Pancreas (tissue), 10 donors: ENCODE data around the gene PSMB2. TPM values are rescaled to one million over a fixed set of nuclear protein-coding genes. Genes with fewer than 3 reads are reported as not detected.

Experiments used
- ATAC-seq, 4 donors: fragments of 200-7000 bp; cut with Tn5 transposase; one replicate each; pipeline versions ENCODE4 v1.8.0 to v1.9.1; 2020; ENCODE audit warnings: mild to moderate bottlenecking in 4 of 4, moderate library complexity in 4 of 4
- DNase-seq, 6 donors: peaks; one replicate each; pipeline ENCODE4 v3.0.0-alpha.2; 2020
- FAIRE-seq: peaks from 2 replicates; lab custom pipeline; 2012; peaks lifted over from hg19 to GRCh38; lab: Jason Lieb, UNC
- H3K27ac ChIP-seq, 4 donors: fragments of 200-600 bp; sonication (generic); 1 replicate in 3 of 4; 2 replicates in 1 of 4; pipeline versions ENCODE4 v1.5.0 to v1.8.0; 2020
- H3K27me3 ChIP-seq, 4 donors: fragments of 200-600 bp; one replicate each; pipeline ENCODE4 v1.8.0; 2021
- H3K36me3 ChIP-seq, 3 donors: fragments of 200-600 bp; sonication (generic) in 1 of 3; one replicate each; pipeline versions ENCODE4 v1.5.0 to v1.8.0; 2020 to 2021
- H3K4me1 ChIP-seq, 3 donors: fragments of 200-600 bp; one replicate each; pipeline ENCODE4 v1.8.0; 2021
- H3K4me3 ChIP-seq, 4 donors: fragments of 200-600 bp; sonication (generic) in 2 of 4; one replicate each; pipeline versions ENCODE4 v1.5.0 to v1.8.0; 2020 to 2021
- H3K9me3 ChIP-seq, 4 donors: fragments of 200-600 bp; one replicate each; pipeline ENCODE4 v1.8.0; 2021
- WGBS, 2 donors: extraction: QIAGEN DNeasy Blood & Tissue Kit; methylation state at CpG; one replicate each; pipeline ENCODE4 v1.1.7; 2013; 5-methylcytosine and 5-hydroxymethylcytosine counted together
- intact Hi-C, 3 donors: fragments of 100-400 bp; cut with DNase I; formaldehyde crosslinking; loops; one replicate each; pipeline versions ENCODE4 v1.11.1 to v1.14.2; 2022
- polyA plus RNA-seq, 2 donors: library from polyadenylated mRNA; stranded (reverse); fragments of 200-250 nt; gene quantifications; one replicate each; pipeline ENCODE4 v1.2.3, GENCODE V29; 2013
- total RNA-seq, 6 donors: library from RNA; stranded (reverse); fragmentation: NEBNext Ultra II Directional in 4 of 6; extraction: Animal tissue kit (Norgen Biotek cat#: 25700) in 4 of 6; gene quantifications; one replicate each; pipeline versions ENCODE4 v1.2.1 to v1.2.4, GENCODE V29; 2021 to 2023
- TF ChIP-seq, protein P1 (sequence below), 4 donors: fragments of 200-600 bp; sonication (generic) in 3 of 4; IDR thresholded peaks; one replicate each; pipeline versions ENCODE4 v1.5.0 to v1.8.0; 2021; ENCODE audit warnings: antibody characterized with exemption in 4 of 4
- donor health status: healthy with polysubstance abuse.
- donor health status: DM: no; HTN: no; CAD: no; lungs with moderate emphysema.
- donor health status: DM: no; HTN: no; CAD: no.
- donor health status: control.
- donor health status: control.
- donor health status: Bipolar disorder and iron deficiency.
- donor health status: DM: yes; HTN: yes; CAD: no.
- donor health status: DM: no; HTN: no; CAD: no.
- donor health status: DM: no; HTN: no; CAD: no.
- donor health status: DM: yes; HTN: yes; CAD: no.

The PSMB2 gene
- total and polyA plus RNA-seq, 8 donors = 13.2 to 24.2 (median 21.0) TPM

- no peaks in the 10 kb centered on the region for H3K27me3 ChIP-seq
- H3K27ac ChIP-seq = no peak overlapping the region
- ATAC-seq (no peak), FAIRE-seq (no peak), DNase-seq (no peak)
- no peak overlapping the region for H3K4me3 ChIP-seq
- no peaks in the 10 kb centered on the region for H3K36me3 ChIP-seq
- 61 to 66% methylated on average over 9 of the region's 9 CpGs for WGBS, 2 donors
- no peaks in the 10 kb centered on the region for H3K4me1 ChIP-seq
- intact Hi-C loops = loop anchor here in 2 of 3 donors (5.0 kb wide), 2 partner anchors 149 to 204 kb away; partner anchors contain the start of gene C1orf216 (in 2 of the 2)
- TF ChIP-seq, protein P1, sequence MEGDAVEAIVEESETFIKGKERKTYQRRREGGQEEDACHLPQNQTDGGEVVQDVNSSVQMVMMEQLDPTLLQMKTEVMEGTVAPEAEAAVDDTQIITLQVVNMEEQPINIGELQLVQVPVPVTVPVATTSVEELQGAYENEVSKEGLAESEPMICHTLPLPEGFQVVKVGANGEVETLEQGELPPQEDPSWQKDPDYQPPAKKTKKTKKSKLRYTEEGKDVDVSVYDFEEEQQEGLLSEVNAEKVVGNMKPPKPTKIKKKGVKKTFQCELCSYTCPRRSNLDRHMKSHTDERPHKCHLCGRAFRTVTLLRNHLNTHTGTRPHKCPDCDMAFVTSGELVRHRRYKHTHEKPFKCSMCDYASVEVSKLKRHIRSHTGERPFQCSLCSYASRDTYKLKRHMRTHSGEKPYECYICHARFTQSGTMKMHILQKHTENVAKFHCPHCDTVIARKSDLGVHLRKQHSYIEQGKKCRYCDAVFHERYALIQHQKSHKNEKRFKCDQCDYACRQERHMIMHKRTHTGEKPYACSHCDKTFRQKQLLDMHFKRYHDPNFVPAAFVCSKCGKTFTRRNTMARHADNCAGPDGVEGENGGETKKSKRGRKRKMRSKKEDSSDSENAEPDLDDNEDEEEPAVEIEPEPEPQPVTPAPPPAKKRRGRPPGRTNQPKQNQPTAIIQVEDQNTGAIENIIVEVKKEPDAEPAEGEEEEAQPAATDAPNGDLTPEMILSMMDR (IDR thresholded peaks at IDR 0.05) = no peak
- H3K9me3 ChIP-seq = no peaks in the 10 kb centered on the region
These were observed 73.3 kb downstream of the PSMB2 start for GRCh38 chr1:35567947-35568558.

DNA sequence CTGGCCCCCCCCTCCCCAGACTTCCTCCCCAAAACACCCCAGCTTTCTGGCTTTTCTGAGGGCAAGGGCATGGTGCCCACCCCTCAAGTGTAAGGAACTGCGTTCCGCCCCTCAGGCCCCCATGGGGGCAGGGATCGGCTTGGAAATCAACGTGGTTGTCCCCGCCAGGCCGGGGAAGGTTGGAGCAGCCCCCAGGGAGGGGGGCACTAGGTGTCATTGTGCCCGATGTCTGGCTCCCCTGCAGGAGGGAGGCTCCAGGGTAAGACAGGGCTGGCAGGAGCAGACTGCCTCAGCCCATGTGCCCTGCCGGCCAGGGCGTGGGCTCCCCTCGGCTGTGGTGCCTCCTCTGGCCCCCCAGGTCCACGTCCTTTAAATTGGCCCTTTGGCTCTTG is 75.6 kb downstream of the PSMB2 start:
- Histone ChIP-seq H3K27me3 (no peaks in the 10 kb centered on the region), H3K4me1 (no peaks in the 10 kb centered on the region), H3K4me3 (no peak overlapping the region), H3K36me3 (no peaks in the 10 kb centered on the region), H3K9me3 (no peaks in the 10 kb centered on the region), H3K27ac (no peak overlapping the region)
- ATAC-seq (no peak), FAIRE-seq (no peak), DNase-seq (peak in 1 of 6 donors; percentile 65)
- intact Hi-C loops = loop anchor here in 2 of 3 donors (5.0 kb wide), 2 partner anchors 152 to 207 kb away; partner anchors contain the start of gene C1orf216 (in 2 of the 2)
- TF ChIP-seq, protein P1 (IDR thresholded peaks at IDR 0.05) = no peak
- WGBS, 2 donors = 89 to 91% methylated on average over 9 to 11 of the region's 11 CpGs

DNA sequence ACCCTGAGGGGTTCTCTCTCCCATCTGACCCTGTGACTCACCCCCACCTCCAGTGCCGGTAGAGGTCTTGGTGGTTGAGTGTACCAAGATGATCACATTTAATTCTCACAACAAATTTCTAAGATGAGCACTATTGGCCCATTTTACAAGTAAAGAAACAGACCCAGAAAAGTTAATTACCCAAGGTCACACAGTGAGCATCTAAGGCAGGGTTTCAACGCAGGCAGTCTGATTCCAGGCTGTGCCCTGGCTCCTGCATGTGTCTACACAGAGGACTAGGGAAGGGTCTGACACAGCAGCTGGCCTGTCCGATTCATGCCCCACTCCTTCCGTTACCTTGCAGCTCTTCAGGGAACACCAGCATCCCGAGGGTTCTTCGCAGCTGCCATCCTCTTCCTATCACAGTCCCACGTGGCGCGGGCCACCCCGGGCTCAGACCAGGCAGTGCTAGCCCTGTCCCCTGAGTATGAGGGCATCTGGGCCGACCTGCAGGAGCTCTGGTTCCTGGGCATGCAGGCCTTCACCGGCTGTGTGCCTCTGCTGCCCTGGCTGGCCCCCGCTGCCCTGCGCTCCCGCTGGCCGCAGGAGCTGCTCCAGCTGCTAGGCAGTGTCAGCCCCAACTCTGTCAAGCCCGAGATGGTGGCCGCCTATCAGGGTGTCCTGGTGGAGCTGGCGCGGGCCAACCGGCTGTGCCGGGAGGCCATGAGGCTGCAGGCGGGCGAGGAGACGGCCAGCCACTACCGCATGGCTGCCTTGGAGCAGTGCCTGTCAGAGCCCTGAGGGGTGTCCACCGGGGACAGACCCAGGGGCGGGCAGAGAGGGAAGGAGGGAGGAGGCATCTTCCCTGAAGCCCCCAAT is 76.2 kb downstream of the PSMB2 start:
- Histone ChIP-seq H3K27ac (no peak overlapping the region), H3K36me3 (no peaks in the 10 kb centered on the region), H3K27me3 (no peaks in the 10 kb centered on the region), H3K4me1 (no peaks in the 10 kb centered on the region), H3K4me3 (no peak overlapping the region), H3K9me3 (no peaks in the 10 kb centered on the region)
- FAIRE-seq (no peak), DNase-seq (peak in 1 of 6 donors; percentile 73), ATAC-seq (no peak)
- WGBS, 2 donors = 82 to 86% methylated on average over 28 of the region's 28 CpGs
- intact Hi-C loops = loop anchor here in 2 of 3 donors (5.0 kb wide), 4 partner anchors 113 to 363 kb away; partner anchors contain the start of gene C1orf216 (in 2 of the 2)
- TF ChIP-seq, protein P1 (IDR thresholded peaks at IDR 0.05) = no peak

DNA sequence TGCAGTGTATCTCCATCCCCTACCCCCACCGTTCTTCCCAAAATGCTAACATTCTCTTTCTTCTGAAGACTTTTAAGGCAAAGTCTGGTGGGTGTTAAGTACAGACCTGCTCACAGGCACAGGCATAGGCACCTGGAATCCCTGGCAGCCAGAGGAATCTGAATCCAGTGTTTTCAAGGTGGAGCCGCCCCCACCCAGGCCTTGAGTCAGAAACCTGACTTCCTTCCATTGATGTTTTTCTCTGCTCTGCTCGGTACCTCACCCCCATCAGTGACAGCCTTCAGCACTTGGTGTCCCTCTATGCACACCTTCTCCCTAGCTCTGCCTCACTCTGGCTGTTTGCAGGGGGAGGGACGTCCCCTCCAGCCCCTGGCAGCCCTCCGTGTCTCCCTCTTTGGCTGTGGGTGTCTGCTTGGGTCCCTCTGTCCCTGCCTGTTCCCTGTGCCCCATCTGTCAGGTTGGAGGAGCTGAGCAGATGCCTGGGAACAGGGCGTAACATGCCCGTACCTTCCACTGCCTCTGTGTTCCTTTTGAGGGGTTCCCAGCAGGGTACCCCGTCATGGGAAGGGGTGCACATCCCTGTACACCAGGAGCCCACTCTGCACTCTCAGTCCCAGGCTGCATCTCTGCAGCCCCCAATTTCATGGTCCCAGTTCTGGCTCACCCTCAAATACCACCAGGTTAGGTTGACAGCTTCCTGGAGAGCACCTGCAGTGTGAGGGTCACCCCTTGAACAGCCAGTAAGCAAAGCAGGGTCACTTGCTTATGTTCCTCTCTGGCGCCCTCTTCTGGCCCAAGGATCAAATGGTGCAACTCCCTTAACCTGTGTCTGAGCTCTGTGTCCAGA is 77.1 kb downstream of the PSMB2 start:
- Histone ChIP-seq H3K4me1 (no peaks in the 10 kb centered on the region), H3K27me3 (no peaks in the 10 kb centered on the region), H3K9me3 (no peaks in the 10 kb centered on the region), H3K27ac (no peak overlapping the region), H3K36me3 (no peaks in the 10 kb centered on the region), H3K4me3 (no peak overlapping the region)
- ATAC-seq (peak; percentile 38 to 68 (median 62)), FAIRE-seq (no peak), DNase-seq (peak; percentile 61 to 88 (median 81))
- intact Hi-C loops = loop anchor here in 2 of 3 donors (5.0 kb wide), 2 partner anchors 112 to 362 kb away; no protein-coding TSS in a partner anchor
- TF ChIP-seq, protein P1 (IDR thresholded peaks at IDR 0.05) = peak; percentile 56 to 73 (median 67)
- WGBS, 2 donors = 66 to 69% methylated on average over 9 of the region's 9 CpGs
